OCI-LY7 (cell line): ENCODE data around the gene TMEM51. TPM values are rescaled to one million over a fixed set of nuclear protein-coding genes. Genes with fewer than 3 reads are reported as not detected.

Experiments used
- BruUV-seq: library from RNA; stranded (reverse); fragments of 400-500 nt; replicated peaks from 2 replicates; lab custom pipeline; 2021; lab: Mats Ljungman, UMichigan
- CTCF ChIA-PET: fragments of 300-600 bp; sonication (Branson Sonifier 250); formaldehyde crosslinking; loops from one replicate; lab custom pipeline; 2022; ENCODE audit warnings: antibody characterized with exemption; ENCODE audit not compliant: unreplicated experiment; lab: Charles Lee
- POLR2A ChIA-PET: fragments of 300-600 bp; sonication (Branson Sonifier 250); formaldehyde crosslinking; loops from one replicate; lab custom pipeline; 2022; ENCODE audit warnings: antibody characterized with exemption; lab: Charles Lee
- DNase-seq: peaks from one replicate; pipeline ENCODE4 v3.0.0-alpha.2; 2015; ENCODE audit warnings: low spot score
- H2AFZ ChIP-seq: fragments of 200-600 bp; sonication (generic), shearing (Covaris generic); 2 replicates; pipeline ENCODE4 v1.6.1; 2014; ENCODE audit warnings: mild to moderate bottlenecking, antibody characterized with exemption, low read length, moderate library complexity
- H3K27ac ChIP-seq: fragments of 200-600 bp; sonication (generic); 2 replicates; pipeline ENCODE4 v1.5.1; 2014; ENCODE audit warnings: mixed run types, low read depth, mild to moderate bottlenecking, moderate library complexity, low read length, inconsistent platforms; ENCODE audit not compliant: poor library complexity, severe bottlenecking
- H3K36me3 ChIP-seq: fragments of 200-600 bp; sonication (generic); 2 replicates; pipeline ENCODE4 v1.6.1; 2014; ENCODE audit warnings: mild to moderate bottlenecking, antibody characterized with exemption, low read length, moderate library complexity, mixed read lengths; ENCODE audit not compliant: insufficient read depth
- H3K4me1 ChIP-seq: fragments of 200-600 bp; sonication (generic); 2 replicates; pipeline ENCODE4 v1.5.1; 2014; ENCODE audit warnings: mild to moderate bottlenecking, low read length; ENCODE audit not compliant: insufficient read depth, poor library complexity, severe bottlenecking
- H3K4me2 ChIP-seq: fragments of 200-600 bp; sonication (generic); 2 replicates; pipeline ENCODE4 v1.6.1; 2014; ENCODE audit warnings: mild to moderate bottlenecking, low read length
- H3K4me3 ChIP-seq: fragments of 200-600 bp; sonication (generic); 2 replicates; pipeline ENCODE4 v1.5.1; 2014; ENCODE audit warnings: mild to moderate bottlenecking, low read depth, low read length; ENCODE audit not compliant: poor library complexity, severe bottlenecking
- H3K79me2 ChIP-seq: fragments of 200-600 bp; sonication (generic); 2 replicates; pipeline ENCODE4 v1.6.1; 2016; ENCODE audit warnings: low read depth, mild to moderate bottlenecking, low read length, moderate library complexity, mixed read lengths; ENCODE audit not compliant: insufficient read depth
- H3K9me2 ChIP-seq: fragments of 200-600 bp; sonication (generic); 2 replicates; pipeline ENCODE4 v1.6.1; 2016; ENCODE audit warnings: mild to moderate bottlenecking, low read length, mixed read lengths; ENCODE audit not compliant: insufficient read depth
- H3K9me3 ChIP-seq: fragments of 200-600 bp; sonication (generic); 2 replicates; pipeline ENCODE4 v1.6.1; 2014; ENCODE audit warnings: mild to moderate bottlenecking, mixed run types, low read length, mixed read lengths
- H4K20me1 ChIP-seq: fragments of 200-600 bp; sonication (generic); 2 replicates; pipeline ENCODE4 v1.6.1; 2014; ENCODE audit warnings: mild to moderate bottlenecking, antibody characterized with exemption, low read length, moderate library complexity, mixed read lengths; ENCODE audit not compliant: insufficient read depth
- EZH2phosphoT487 ChIP-seq: fragments of 200-600 bp; sonication (generic); IDR thresholded peaks from 2 replicates; pipeline ENCODE4 v1.6.1; 2018; ENCODE audit warnings: low read depth, borderline replicate concordance, mild to moderate bottlenecking, mixed run types, antibody characterized with exemption, low read length, moderate library complexity, mixed read lengths
- intact Hi-C: fragments of 100-400 bp; cut with micrococcal nuclease; formaldehyde crosslinking; loops from one replicate; pipeline ENCODE4 v1.10.0; 2022; ENCODE audit not compliant: unreplicated experiment
- total RNA-seq, 2 experiments: library from RNA; depleted of rRNA in 1 of 2; stranded (reverse); fragments of >200 nt in 1 of 2; shearing (Covaris generic) in 1 of 2; gene quantifications; 2 replicates each; pipeline ENCODE4 v1.2.3, GENCODE V29; 2014 to 2022
- TF ChIP-seq, protein P1 (sequence below): fragments of 200-600 bp; sonication (generic); conservative IDR thresholded peaks from 2 replicates; pipeline ENCODE4 v1.5.1; 2014; ENCODE audit warnings: mild to moderate bottlenecking, antibody characterized with exemption, low read length, moderate library complexity, mixed read lengths

TMEM51 gene
- total RNA-seq, 2 experiments from 2014 or later, result not detected

GRCh38 chr1:15145327-15145726 is 8.2 kb upstream of the TMEM51 start:
- DNase-seq, result no peak
- ChIA-PET POLR2A (no interaction called here), CTCF (no interaction called here)
- Histone ChIP-seq H3K4me2 (no peak overlapping the region), H3K79me2 (no peaks in the 10 kb centered on the region), H2AFZ (no peak overlapping the region), H3K9me3 (no peaks in the 10 kb centered on the region), H3K4me3 (no peak overlapping the region), H4K20me1 (no peaks in the 10 kb centered on the region), H3K36me3 (no peaks in the 10 kb centered on the region), H3K9me2 (no peaks in the 10 kb centered on the region), H3K27ac (no peak overlapping the region), H3K4me1 (no peaks in the 10 kb centered on the region)
- no TSS peak for BruUV-seq
- TF ChIP-seq, protein P1, sequence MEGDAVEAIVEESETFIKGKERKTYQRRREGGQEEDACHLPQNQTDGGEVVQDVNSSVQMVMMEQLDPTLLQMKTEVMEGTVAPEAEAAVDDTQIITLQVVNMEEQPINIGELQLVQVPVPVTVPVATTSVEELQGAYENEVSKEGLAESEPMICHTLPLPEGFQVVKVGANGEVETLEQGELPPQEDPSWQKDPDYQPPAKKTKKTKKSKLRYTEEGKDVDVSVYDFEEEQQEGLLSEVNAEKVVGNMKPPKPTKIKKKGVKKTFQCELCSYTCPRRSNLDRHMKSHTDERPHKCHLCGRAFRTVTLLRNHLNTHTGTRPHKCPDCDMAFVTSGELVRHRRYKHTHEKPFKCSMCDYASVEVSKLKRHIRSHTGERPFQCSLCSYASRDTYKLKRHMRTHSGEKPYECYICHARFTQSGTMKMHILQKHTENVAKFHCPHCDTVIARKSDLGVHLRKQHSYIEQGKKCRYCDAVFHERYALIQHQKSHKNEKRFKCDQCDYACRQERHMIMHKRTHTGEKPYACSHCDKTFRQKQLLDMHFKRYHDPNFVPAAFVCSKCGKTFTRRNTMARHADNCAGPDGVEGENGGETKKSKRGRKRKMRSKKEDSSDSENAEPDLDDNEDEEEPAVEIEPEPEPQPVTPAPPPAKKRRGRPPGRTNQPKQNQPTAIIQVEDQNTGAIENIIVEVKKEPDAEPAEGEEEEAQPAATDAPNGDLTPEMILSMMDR, result no peak
- TF ChIP-seq EZH2phosphoT487, result no peak
- intact Hi-C loops, result no loop called here

GRCh38 chr1:15146142-15146680 is 7.3 kb upstream of the TMEM51 start:
- BruUV-seq, result no TSS peak
- Histone ChIP-seq H4K20me1 (no peaks in the 10 kb centered on the region), H3K9me3 (no peaks in the 10 kb centered on the region), H3K4me3 (no peak overlapping the region), H3K79me2 (no peaks in the 10 kb centered on the region), H3K9me2 (no peaks in the 10 kb centered on the region), H3K4me1 (no peaks in the 10 kb centered on the region), H3K4me2 (no peak overlapping the region), H3K36me3 (no peaks in the 10 kb centered on the region), H2AFZ (no peak overlapping the region), H3K27ac (no peak overlapping the region)
- intact Hi-C loops, result no loop called here
- CTCF ChIA-PET, result no interaction called here
- no peak for DNase-seq
- TF ChIP-seq EZH2phosphoT487, result no peak
- TF ChIP-seq, protein P1, result no peak
- POLR2A ChIA-PET, result no interaction called here

DNA sequence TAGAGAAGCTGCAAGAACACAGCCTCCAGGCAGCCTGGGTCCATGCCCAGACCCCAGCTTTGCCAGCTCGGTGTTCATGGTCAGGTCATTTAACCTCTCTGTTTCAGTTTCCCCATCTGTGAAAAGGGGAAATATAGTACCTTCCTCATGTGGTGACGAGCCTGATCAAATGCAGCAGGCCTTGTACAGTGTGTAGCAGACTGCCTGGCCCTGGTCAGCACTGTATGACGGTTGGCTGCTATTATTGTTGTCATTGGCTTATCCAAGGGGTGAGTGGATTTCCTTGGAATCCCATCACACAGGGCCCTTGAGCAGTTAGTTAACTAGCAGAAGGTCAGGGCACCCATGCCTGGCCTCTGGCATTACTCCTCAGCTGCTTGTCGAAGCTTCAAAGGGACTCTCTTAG is 6.6 kb upstream of the TMEM51 start:
- no peak overlapping the region for H3K4me3 ChIP-seq
- H3K27ac ChIP-seq, result no peak overlapping the region
- no peaks in the 10 kb centered on the region for H3K79me2 ChIP-seq
- CTCF ChIA-PET, result no interaction called here
- H3K36me3 ChIP-seq, result no peaks in the 10 kb centered on the region
- TF ChIP-seq, protein P1, result no peak
- no peak for TF ChIP-seq EZH2phosphoT487
- H3K9me3 ChIP-seq, result no peaks in the 10 kb centered on the region
- no peak for DNase-seq
- H4K20me1 ChIP-seq, result no peaks in the 10 kb centered on the region
- no peaks in the 10 kb centered on the region for H3K4me1 ChIP-seq
- no TSS peak for BruUV-seq
- no peak overlapping the region for H3K4me2 ChIP-seq
- no peak overlapping the region for H2AFZ ChIP-seq
- intact Hi-C loops, result no loop called here
- no peaks in the 10 kb centered on the region for H3K9me2 ChIP-seq
- POLR2A ChIA-PET, result no interaction called here
